GM19452 (cell line): Measurements from ENCODE around the gene TNRC18.

Source experiments
- ATAC-seq: cut with Tn5 transposase; IDR thresholded peaks from one replicate; pipeline ENCODE4 v1.9.1; 2021; ENCODE audit not compliant: unreplicated experiment

TNRC18 gene

GRCh38 chr7:5429857-5430611 lies 6.4 kb upstream of the TNRC18 start:
- ATAC-seq = no peak

DNA sequence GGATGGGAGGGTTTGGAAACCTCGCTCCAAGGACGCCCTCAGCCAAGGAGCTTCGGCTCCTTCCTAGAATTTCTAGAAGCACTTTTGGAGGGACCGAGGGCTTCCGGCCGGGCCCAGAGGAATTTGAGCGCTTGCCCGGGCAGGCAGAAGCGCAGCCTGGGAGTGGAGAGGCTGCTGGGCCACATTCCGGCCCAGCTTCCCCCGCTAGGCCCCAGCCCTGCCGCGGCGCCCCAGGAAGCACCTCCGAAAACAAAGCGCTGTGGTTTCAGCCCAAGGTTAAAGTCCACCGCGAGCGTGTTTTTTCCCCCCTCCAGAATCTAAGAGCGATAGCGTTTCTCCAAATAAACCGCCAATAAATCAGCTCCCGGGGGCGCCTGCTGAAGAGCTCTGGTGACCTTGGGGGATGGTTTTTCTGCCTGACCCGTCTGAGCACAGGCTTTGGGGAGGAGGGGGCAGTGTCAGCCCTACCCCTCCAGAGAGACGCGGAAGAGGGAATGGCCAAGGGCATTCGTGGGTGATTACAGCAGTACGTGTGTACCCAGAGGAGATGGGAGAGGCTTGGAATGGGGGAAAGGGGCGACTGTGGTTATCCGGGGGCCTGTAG lies 5.7 kb upstream of the TNRC18 start:
- ATAC-seq = no peak

DNA sequence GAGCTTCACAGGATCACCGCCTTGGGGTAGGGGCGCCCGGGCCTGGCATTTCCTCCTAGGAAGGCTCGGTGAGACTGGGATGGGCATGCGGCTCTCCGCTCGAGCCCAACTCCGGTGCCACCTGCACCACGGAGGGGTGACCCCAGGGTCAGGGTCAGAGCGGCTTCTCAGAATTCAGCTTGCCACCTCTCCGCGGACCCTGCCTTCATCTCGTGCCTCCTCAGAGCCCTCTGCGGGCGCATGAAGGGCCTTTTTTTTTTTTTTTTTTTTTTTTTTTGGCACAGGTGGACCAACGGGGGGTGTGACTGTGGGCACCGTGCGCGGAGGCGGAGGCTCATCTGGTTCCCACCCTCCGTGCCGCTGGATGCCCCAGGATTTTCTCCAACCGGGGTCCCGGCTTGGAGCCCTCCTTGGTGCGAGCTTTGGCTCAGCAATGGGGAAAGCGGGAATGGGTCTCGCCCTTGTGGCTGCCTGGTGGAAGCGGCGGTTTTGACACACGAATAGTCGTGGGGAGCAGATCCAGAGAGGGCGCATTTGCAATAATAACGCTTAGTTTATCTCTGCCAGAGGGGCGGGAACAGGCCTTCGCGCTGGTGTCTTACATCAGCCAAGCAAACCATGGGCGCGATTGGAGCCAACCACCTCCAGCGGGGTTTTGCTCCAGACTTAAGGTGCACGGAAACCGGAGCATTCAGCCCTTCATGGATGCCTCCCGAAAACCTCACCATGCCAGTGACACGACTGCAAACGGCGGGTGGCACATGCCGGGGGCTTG lies 5.0 kb upstream of the TNRC18 start:
- ATAC-seq = no peak

- no peak for ATAC-seq
These were observed 2.5 kb upstream of the TNRC18 start for GRCh38 chr7:5426226-5426475.

DNA sequence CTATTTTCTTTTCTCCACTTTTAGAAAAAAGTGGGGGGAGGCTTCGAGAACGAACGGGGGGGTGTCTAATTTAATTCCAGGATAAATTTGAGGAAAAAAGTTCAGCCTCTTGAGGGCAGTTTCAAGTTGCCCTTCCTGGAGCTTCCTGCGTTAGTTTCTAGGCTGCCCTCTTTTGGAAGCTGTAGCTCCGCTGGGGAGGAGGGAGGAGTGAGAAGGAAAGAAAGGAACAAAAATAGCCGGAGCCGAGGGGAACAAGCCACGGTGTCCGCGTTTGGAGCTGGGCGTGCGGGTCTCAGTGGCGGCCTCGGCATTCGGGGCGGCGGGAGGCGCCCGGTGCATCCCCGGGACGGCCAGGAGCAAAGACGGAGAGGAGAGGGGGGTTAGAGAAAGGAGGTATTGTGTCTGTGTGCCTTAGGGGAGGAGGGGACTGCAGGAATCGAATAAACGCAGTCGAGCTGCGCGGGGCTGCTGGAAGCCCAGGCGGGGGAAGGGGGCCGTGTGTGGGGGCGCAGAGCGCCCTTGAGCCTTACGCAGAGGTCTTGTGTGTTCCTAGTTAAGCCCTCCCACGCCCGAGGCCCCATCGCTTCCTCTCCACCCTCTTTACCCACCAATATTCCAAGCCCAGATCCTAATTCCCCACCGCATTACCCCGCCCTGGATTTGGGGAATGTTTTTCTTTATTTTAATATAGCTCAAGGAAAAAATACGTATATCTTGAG lies 2.0 kb upstream of the TNRC18 start:
- no peak for ATAC-seq

DNA sequence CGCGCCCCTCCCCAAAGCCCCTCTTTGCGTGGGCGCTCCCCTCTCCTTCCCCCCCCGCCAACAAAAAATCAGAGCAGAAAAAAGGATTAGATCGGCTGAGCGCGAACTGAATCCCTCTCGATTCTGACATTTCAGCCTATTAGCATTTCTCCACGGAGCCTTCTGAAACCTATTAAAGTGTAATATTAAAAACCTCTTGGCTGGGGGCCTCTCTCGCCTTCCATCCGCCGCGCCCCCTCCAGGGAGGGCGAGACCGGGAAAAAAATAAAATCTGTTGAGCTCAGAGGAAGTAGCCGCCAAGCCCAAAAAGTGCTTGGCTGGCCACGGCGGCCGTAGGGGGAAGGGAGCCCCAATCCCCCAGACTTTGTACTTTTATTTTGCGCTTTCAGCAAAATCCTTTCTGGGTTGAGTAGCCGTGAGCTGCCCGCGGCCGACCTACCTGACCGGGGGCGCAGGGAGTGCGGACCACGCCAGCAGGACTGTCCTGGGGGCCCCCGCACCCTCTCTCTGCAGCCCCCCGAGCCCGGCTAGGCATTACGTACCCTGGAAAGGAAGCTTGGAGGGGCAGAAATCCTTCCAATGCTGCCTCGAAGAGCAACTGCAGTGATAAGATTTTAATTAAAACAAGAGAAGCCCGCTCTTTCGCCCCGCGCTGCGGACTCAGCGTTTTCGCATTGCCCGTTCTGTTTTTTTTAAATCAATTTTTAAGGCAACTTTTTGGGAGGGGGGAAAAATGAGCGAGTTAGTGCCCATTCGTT lies 1.3 kb upstream of the TNRC18 start:
- no peak for ATAC-seq

GRCh38 chr7:5423976-5424748 lies 528 bp upstream of the TNRC18 start:
- ATAC-seq = no peak

GRCh38 chr7:5422396-5423305 lies 983 bp downstream of the TNRC18 start:
- no peak for ATAC-seq

DNA sequence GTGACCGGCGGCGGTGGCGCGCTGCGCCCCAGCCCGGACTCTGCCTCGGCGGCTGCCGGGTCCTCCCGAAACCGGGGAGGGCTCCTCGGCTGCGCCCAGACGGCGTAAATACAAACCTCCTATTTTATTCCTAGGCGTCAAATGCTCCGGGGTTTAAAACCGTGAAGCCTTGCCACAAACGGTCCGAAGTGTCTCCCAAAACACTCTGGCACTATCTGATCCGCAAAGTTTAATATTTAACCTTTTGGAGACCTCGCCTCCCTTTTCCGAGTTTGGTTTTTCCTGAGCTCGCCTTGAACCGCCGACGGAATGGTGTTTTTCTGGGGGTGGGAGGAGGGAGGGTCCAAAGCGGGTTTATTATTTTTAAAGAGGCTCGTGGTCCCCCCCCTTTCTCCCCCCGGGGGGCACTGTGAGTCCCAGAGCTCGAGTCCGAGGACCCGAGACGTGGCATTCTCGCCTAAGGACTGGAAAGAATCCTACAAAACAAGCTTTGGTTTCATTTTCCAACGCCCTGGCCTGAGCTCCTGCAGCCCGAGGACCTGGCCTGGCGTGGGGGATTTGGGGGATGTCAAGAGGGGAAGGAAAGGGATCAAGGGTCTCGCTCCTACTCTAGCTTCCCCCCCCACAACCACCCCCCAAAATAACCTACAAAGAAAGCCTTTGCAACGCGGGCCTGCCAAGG lies 1.8 kb downstream of the TNRC18 start:
- no peak for ATAC-seq

GRCh38 chr7:5420881-5421713 lies 2.5 kb downstream of the TNRC18 start:
- no peak for ATAC-seq

DNA sequence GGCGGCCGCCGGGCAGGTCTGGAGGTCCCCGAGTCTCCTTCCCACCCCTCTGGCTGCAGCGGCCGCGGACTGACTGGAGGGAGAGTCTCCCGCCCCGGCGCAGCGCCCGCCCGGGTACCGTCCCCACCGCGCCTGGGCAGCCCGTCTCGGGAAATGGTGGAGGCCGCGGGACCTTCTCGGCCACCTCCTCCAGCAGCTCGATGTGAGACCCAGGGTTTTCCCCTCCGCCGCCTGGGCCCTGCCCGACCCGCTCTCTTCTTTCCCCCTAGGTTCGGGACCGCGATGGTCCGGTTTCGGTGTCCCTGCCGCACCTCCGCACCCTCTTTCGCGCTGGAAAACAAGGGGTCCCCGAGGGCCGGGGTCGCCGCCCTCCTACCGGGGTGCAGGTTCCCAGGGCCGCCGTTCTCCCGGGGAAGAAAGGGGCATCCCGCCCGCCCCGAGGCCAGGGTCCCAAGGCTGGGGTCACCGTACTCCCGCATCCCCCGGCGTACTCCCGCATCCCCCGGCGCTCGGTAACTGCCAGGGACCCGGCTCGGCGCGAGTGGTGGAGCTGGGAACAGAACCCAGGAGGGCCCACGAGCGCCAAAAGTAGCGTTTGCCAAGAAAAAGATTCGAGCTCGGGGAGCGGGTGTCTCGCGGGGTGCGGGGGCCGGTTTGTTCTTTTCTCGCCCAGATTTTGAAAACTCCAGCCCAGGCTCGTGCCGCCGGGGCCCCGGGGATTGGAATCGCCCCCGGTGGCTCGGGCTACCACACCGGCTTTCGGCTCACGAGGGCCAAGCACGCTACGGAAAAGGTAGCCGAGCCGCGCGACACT lies 3.4 kb downstream of the TNRC18 start:
- ATAC-seq = no peak

DNA sequence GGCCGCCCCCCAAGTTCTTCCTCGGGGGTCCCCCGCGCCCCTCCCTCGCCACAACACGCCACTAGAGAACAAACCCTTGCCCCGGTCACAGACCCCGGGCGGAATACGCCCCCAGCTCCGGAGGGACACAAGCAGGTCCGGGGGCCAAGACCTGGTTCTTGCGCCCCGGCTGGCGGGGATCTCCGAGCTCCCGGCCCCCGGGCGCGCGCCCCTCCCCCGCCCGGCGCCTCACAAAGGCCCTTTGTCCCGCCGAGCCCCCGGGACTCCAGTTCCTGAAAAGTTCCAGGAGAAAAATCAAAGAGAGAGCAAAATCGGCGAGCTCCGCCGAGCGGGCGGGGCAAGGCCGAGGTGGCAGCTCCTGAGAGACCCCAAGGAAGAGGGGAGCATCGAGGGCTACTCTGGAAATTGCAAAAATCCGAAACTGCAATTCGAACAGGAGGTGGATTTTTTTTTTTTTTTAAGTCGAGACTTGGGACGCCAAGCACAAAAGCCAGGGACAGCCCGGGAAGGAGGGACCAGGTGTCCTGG lies 4.0 kb downstream of the TNRC18 start:
- ATAC-seq = no peak

DNA sequence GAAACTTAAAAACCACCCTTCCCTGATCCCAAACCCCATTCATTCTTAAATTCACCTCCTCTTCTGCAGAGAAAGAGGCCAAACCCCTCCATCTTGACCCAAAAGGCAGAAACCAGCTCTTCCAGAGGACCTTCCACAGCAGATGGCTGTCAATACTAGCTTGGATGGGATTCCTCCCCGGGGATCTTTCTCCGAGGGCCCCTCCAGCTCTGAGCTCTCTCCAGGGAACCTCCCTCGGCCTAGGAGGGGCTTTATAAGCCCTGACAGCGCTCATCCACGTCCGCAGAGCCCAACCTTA lies 5.4 kb downstream of the TNRC18 start:
- no peak for ATAC-seq

DNA sequence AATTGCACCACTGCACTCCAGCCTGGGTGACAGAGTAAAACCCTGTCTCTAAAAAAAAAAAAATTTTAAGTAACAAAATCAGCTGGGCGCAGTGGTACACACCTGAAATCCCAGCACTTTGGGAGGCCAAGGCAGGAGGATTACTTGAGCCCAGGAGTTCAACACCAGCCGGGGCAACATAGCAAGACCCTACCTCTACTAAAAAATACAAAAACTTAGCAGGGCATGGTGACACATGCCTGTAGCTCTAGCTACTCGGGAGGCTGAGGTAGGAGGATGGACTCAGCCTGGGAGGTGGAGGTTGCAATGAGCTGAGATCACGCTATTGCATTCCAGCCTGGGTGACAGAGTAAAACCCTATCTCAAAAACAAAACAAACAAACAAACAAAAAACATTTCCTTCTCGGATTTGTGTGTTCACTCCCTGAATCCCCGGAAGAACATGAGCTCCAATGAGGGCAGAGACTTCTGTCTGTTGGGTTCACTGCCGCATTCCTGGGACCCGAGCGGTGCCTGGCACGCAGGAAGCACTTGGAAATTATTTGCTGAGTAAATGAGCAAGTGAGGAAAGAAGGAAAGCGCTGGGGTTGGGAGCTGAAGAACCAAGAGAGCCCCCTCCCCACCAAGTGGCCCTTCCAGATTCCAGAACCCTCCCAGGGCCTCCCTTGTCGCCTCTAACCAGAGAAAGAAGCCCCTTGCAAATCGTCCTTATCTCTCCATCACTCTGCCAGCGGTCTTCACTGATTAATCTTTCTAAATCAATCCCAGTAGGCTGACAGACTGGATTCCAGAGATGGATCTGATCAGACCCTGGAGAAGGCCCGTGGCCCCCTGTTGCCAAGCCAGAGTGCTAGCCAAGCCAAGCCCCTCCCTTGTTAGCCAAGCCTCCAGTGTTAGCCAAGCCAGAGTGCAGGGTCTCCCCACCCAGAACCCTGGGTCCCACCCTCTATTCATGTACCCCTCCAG lies 6.2 kb downstream of the TNRC18 start:
- ATAC-seq = no peak

DNA sequence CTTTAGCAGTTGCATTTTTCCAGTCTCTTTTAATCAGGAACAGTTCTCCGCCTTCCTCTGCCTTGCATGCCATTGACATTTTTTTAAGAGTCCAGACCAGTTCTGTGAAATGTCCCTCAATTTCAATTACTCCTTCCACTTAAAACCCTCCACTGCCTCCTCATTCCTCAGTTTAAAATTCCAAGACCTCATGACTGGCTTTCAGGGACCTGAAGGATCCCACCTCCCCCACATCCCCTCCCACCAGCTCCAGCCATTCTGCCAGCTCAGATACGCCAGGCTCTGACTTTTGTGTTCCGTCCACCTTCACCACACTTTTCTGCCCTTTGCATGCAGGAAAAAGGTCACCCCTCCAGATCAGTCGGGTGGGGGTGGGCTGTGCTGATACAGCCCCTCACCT lies 8.7 kb downstream of the TNRC18 start:
- ATAC-seq = no peak

- no peak for ATAC-seq
These were observed 10.2 kb downstream of the TNRC18 start for GRCh38 chr7:5413449-5413786.
